Endothelial cell of umbilical vein (primary cell): ENCODE results near the gene PDCL2. TPM values are rescaled to one million over a fixed set of nuclear protein-coding genes. Genes with fewer than 3 reads are reported as not detected.

Experiments used
- BruUV-seq: library from RNA; stranded (reverse); fragments of 400-500 nt; replicated peaks from 2 replicates; lab custom pipeline; 2021; lab: Mats Ljungman, UMichigan
- CTCF ChIA-PET: fragments of 300-600, 350-600 bp; sonication (Branson Sonifier 250); formaldehyde crosslinking; loops from one replicate; lab custom pipeline; 2021; ENCODE audit warnings: antibody characterized with exemption, inconsistent platforms; lab: Charles Lee
- POLR2A ChIA-PET: fragments of 300-600, 350-600 bp; sonication (Branson Sonifier 250); formaldehyde crosslinking; loops from one replicate; lab custom pipeline; 2021; ENCODE audit warnings: antibody characterized with exemption, inconsistent platforms; lab: Charles Lee
- DNase-seq: peaks from one replicate; pipeline ENCODE4 v3.0.0-alpha.2; 2011; ENCODE audit warnings: low read depth, low spot score
- FAIRE-seq: peaks from 2 replicates; lab custom pipeline; 2011; peaks lifted over from hg19 to GRCh38; lab: Jason Lieb, UNC
- H2AFZ ChIP-seq: 2 replicates; pipeline ENCODE4 v1.6.0; 2012; ENCODE audit warnings: low read depth, low read length, control low read depth, inconsistent platforms
- H3K27ac ChIP-seq: 2 replicates; pipeline ENCODE4 v1.5.1; 2011; ENCODE audit warnings: low read depth, mild to moderate bottlenecking, control low read depth, low read length, moderate library complexity; ENCODE audit not compliant: insufficient read depth
- H3K27me3 ChIP-seq, 2 experiments: 2 replicates each; pipeline versions ENCODE4 v1.6.0 to v1.6.1; 2011; ENCODE audit warnings: low read length in 2 of 2, mixed read lengths in 1 of 2; ENCODE audit not compliant: control insufficient read depth in 2 of 2, insufficient read depth in 2 of 2
- H3K36me3 ChIP-seq, 2 experiments: 2 replicates in 1 of 2; 3 replicates in 1 of 2; pipeline ENCODE4 v1.5.1; 2011; ENCODE audit warnings: low read length in 2 of 2, mild to moderate bottlenecking in 1 of 2, moderate library complexity in 1 of 2; ENCODE audit not compliant: control insufficient read depth in 2 of 2, insufficient read depth in 2 of 2; ENCODE audit errors: extremely low read depth in 1 of 2
- H3K4me1 ChIP-seq: 3 replicates; pipeline ENCODE4 v1.5.1; 2011; ENCODE audit warnings: mild to moderate bottlenecking, low read length; ENCODE audit not compliant: control insufficient read depth, insufficient read depth; ENCODE audit errors: extremely low read depth
- H3K4me2 ChIP-seq: 2 replicates; pipeline ENCODE4 v1.6.1; 2011; ENCODE audit warnings: low read length, control low read depth, mixed read lengths; ENCODE audit not compliant: insufficient read depth
- H3K4me3 ChIP-seq, 3 experiments: fragments of 200-600 bp in 1 of 3; sonication (generic), shearing (Covaris generic) in 1 of 3; replicated peaks in 1 of 3; 2 replicates each; pipeline ENCODE4 v1.5.1; 2011 to 2016; ENCODE audit warnings: control low read depth in 3 of 3, low read length in 3 of 3, mild to moderate bottlenecking in 2 of 3, inconsistent platforms in 1 of 3, low read depth in 1 of 3, moderate library complexity in 1 of 3; ENCODE audit not compliant: insufficient read depth in 1 of 3
- H3K79me2 ChIP-seq: 2 replicates; pipeline ENCODE4 v1.6.0; 2012; ENCODE audit warnings: low read length, inconsistent platforms; ENCODE audit not compliant: control insufficient read depth, insufficient read depth
- H3K9ac ChIP-seq: replicated peaks from 2 replicates; pipeline ENCODE3; 2011; ENCODE audit warnings: low read length, control low read depth; ENCODE audit not compliant: insufficient read depth; ENCODE audit errors: extremely low read depth
- H3K9me1 ChIP-seq: replicated peaks from 3 replicates; pipeline ENCODE4 v1.6.0; 2011; ENCODE audit warnings: mild to moderate bottlenecking, low read length; ENCODE audit not compliant: control insufficient read depth, insufficient read depth; ENCODE audit errors: extremely low read depth
- H3K9me3 ChIP-seq: replicated peaks from 2 replicates; pipeline ENCODE4 v1.5.1; 2012; ENCODE audit warnings: low read length, inconsistent platforms; ENCODE audit not compliant: control insufficient read depth, insufficient read depth
- H4K20me1 ChIP-seq: replicated peaks from 2 replicates; pipeline ENCODE3; 2011; ENCODE audit warnings: mild to moderate bottlenecking, low read length; ENCODE audit not compliant: control insufficient read depth, insufficient read depth; ENCODE audit errors: extremely low read depth
- CTCF ChIP-seq, 2 donors: IDR thresholded peaks; 1 replicate in 1 of 2; 2 replicates in 1 of 2; pipeline ENCODE4 v1.5.1; 2011; ENCODE audit warnings: low read length in 2 of 2, mild to moderate bottlenecking in 2 of 2, moderate library complexity in 2 of 2, control low read depth in 1 of 2, inconsistent platforms in 1 of 2, low read depth in 1 of 2; ENCODE audit not compliant: insufficient read depth in 1 of 2; ENCODE audit errors: extremely low read depth in 1 of 2
- FOS ChIP-seq: IDR thresholded peaks from 2 replicates; pipeline ENCODE4 v1.6.1; 2011; ENCODE audit warnings: mild to moderate bottlenecking, low read length, moderate library complexity, borderline replicate concordance; ENCODE audit not compliant: insufficient read depth
- JUN ChIP-seq: IDR thresholded peaks from 2 replicates; pipeline ENCODE4 v1.6.1; 2011; ENCODE audit warnings: borderline replicate concordance, low read depth; ENCODE audit not compliant: insufficient read length, insufficient read depth
- MYC ChIP-seq: IDR thresholded peaks from one replicate; pipeline ENCODE4 v1.6.1; 2011; ENCODE audit warnings: mild to moderate bottlenecking, low read depth, low read length
- POLR2A ChIP-seq: IDR thresholded peaks from 2 replicates; pipeline ENCODE4 v1.6.1; 2012; ENCODE audit warnings: low read depth, mild to moderate bottlenecking, control low read depth, low read length
- POLR2AphosphoS5 ChIP-seq: IDR thresholded peaks from 2 replicates; pipeline ENCODE4 v1.6.1; 2012; ENCODE audit warnings: low read depth, mild to moderate bottlenecking, control low read depth, low read length, moderate library complexity; ENCODE audit not compliant: insufficient read depth
- dilution Hi-C: fragments of 300-500 bp; cut with MboI; formaldehyde crosslinking; loops from one replicate; pipeline ENCODE4 v1.15.0; 2019; ENCODE audit warnings: low sequenced_read_pairs; ENCODE audit not compliant: extremely low pct_ligation_motif_present
- intact Hi-C: fragments of 100-400 bp; cut with micrococcal nuclease; formaldehyde crosslinking; loops from one replicate; pipeline ENCODE4 v1.10.0; 2022
- polyA plus RNA-seq, 4 experiments: library from polyadenylated mRNA; depleted of rRNA in 3 of 4; stranded (reverse) in 3 of 4; unstranded in 1 of 4; fragments of >200 nt; gene quantifications; 2 replicates each; pipeline versions ENCODE4 v1.2.1 to v1.2.3, GENCODE V29; 2011 to 2012; ENCODE audit warnings: missing spikeins in 1 of 4
- total RNA-seq: library from RNA; stranded (reverse); gene quantifications from 2 replicates; pipeline ENCODE4 v1.2.3, GENCODE V29; 2021

PDCL2 gene
- total and polyA plus RNA-seq, 2 donors (not counting 3 experiments of a cell fraction or from before 2014, with no cell fraction given), result not detected

GRCh38 chr4:55617587-55618197, 25.6 kb upstream of the PDCL2 start:
- Histone ChIP-seq H3K4me2 (no peak overlapping the region), H3K4me1 (no peaks in the 10 kb centered on the region), H3K9me3 (no peaks in the 10 kb centered on the region), H2AFZ (no peak overlapping the region), H3K36me3 (no peaks in the 10 kb centered on the region), H3K9ac (no peak overlapping the region), H4K20me1 (no peaks in the 10 kb centered on the region), H3K79me2 (no peaks in the 10 kb centered on the region), H3K4me3 (no peak overlapping the region), H3K9me1 (no peaks in the 10 kb centered on the region), H3K27me3 (no peaks in the 10 kb centered on the region), H3K27ac (no peak overlapping the region)
- ChIA-PET POLR2A (no interaction called here), CTCF (interaction anchor here (1.3 kb wide), 1 partner anchor 12 kb away, joined by 3 read pairs; no protein-coding TSS in a partner anchor)
- FAIRE-seq, result no peak
- intact Hi-C loops (no loop called here), dilution Hi-C loops (no loop called here)
- no peak for TF ChIP-seq FOS
- no peak for TF ChIP-seq POLR2AphosphoS5
- TF ChIP-seq MYC, result no peak
- no peak for TF ChIP-seq JUN
- no peak for TF ChIP-seq POLR2A
- TF ChIP-seq CTCF (IDR thresholded peaks at IDR 0.05; ENCODE audit: extremely low read depth in 1 of 2, insufficient read depth in 1 of 2, low read depth in 1 of 2, low read length in 2 of 2), result no peak
- BruUV-seq, result no TSS peak
- DNase-seq, result no peak
